GM23338 (cell line): ENCODE data around the gene NELFE. TPM values are rescaled to one million over a fixed set of nuclear protein-coding genes. Genes with fewer than 3 reads are reported as not detected.
"Not testable (repeated sequence)": the region's sequence is repeated elsewhere in the genome, so short reads cannot be mapped to it uniquely, and the experiment has no call there.

Experiments used
- ATAC-seq: fragments of 200-7000 bp; cut with Tn5 transposase; 3 replicates; pipeline ENCODE4 v1.9.1; 2020
- DNase-seq: peaks from one replicate; pipeline ENCODE4 v3.0.0-alpha.2; 2015; ENCODE audit warnings: low spot score
- H2AFZ ChIP-seq: fragments of 200-600 bp; sonication (generic); 2 replicates; pipeline ENCODE4 v1.8.0; 2016; ENCODE audit warnings: antibody characterized with exemption, mild to moderate bottlenecking, moderate library complexity
- H3F3A ChIP-seq: fragments of 200-600 bp; sonication (generic); replicated peaks from 2 replicates; pipeline ENCODE4 v1.8.0; 2017; ENCODE audit warnings: antibody characterized with exemption, mixed run types, low read depth
- H3K27ac ChIP-seq: fragments of 200-600 bp; sonication (generic); 2 replicates; pipeline ENCODE4 v1.6.1; 2016; ENCODE audit warnings: low read depth
- H3K27me3 ChIP-seq: fragments of 200-600 bp; sonication (generic); 2 replicates; pipeline ENCODE4 v1.8.0; 2016; ENCODE audit warnings: mild to moderate bottlenecking, mixed run types, moderate library complexity; ENCODE audit not compliant: insufficient read depth
- H3K36me3 ChIP-seq: fragments of 200-600 bp; sonication (generic); 2 replicates; pipeline ENCODE4 v1.8.0; 2016; ENCODE audit warnings: mild to moderate bottlenecking; ENCODE audit not compliant: insufficient read depth
- H3K4me1 ChIP-seq: fragments of 200-600 bp; sonication (generic); 2 replicates; pipeline ENCODE4 v1.8.0; 2016; ENCODE audit warnings: mild to moderate bottlenecking, moderate library complexity; ENCODE audit not compliant: insufficient read depth
- H3K4me2 ChIP-seq: fragments of 200-600 bp; sonication (generic); 2 replicates; pipeline ENCODE4 v1.7.1; 2017; ENCODE audit warnings: mixed run types
- H3K4me3 ChIP-seq: fragments of 200-600 bp; sonication (generic); 2 replicates; pipeline ENCODE4 v1.6.1; 2016; ENCODE audit warnings: mixed run types
- H3K79me2 ChIP-seq: fragments of 200-600 bp; sonication (generic); replicated peaks from 2 replicates; pipeline ENCODE4 v1.8.0; 2017; ENCODE audit warnings: mild to moderate bottlenecking; ENCODE audit not compliant: insufficient read depth
- H3K9me2 ChIP-seq: fragments of 200-600 bp; sonication (generic); 2 replicates; pipeline ENCODE4 v1.8.0; 2017; ENCODE audit not compliant: insufficient read depth
- H4K20me1 ChIP-seq: fragments of 200-600 bp; sonication (generic); replicated peaks from 2 replicates; pipeline ENCODE4 v1.8.0; 2017; ENCODE audit warnings: mild to moderate bottlenecking; ENCODE audit not compliant: insufficient read depth
- H3K27ac Mint-ChIP-seq: 2 replicates; pipeline ENCODE4 v1.8.0; 2020; ENCODE audit warnings: inconsistent platforms, mild to moderate bottlenecking, moderate library complexity, mixed read lengths
- H3K27me3 Mint-ChIP-seq: 3 replicates; pipeline ENCODE4 v1.8.0; 2022; ENCODE audit warnings: low read depth, mild to moderate bottlenecking, moderate library complexity, mixed read lengths, inconsistent platforms; ENCODE audit not compliant: insufficient read depth, poor library complexity
- H3K36me3 Mint-ChIP-seq: 3 replicates; pipeline ENCODE4 v1.8.0; 2021; ENCODE audit warnings: low read depth, mild to moderate bottlenecking, inconsistent platforms, moderate library complexity, mixed read lengths
- H3K4me1 Mint-ChIP-seq: 3 replicates; pipeline ENCODE4 v1.8.0; 2020; ENCODE audit warnings: mild to moderate bottlenecking, inconsistent platforms, mixed read lengths
- H3K4me3 Mint-ChIP-seq: 3 replicates; pipeline ENCODE4 v1.8.0; 2021; ENCODE audit warnings: moderate library complexity, mild to moderate bottlenecking, inconsistent platforms, mixed read lengths
- H3K9me3 Mint-ChIP-seq: 3 replicates; pipeline ENCODE4 v1.8.0; 2020; ENCODE audit warnings: moderate library complexity, mild to moderate bottlenecking, inconsistent platforms, mixed read lengths
- CREB1 ChIP-seq: fragments of 250-450 bp; sonication (Bioruptor Pico); IDR thresholded peaks from 2 replicates; pipeline ENCODE4 v1.5.0; 2020; ENCODE audit warnings: low read depth, mild to moderate bottlenecking, moderate library complexity
- CTCF ChIP-seq, 2 experiments: fragments of 200-600 bp in 1 of 2; sonication (generic) in 1 of 2; conservative IDR thresholded peaks; 2 replicates each; pipeline versions ENCODE4 v1.5.1 to v1.6.1; 2016 to 2017; ENCODE audit warnings: antibody characterized with exemption in 2 of 2, low read depth in 2 of 2, mild to moderate bottlenecking in 2 of 2, moderate library complexity in 1 of 2
- ETS1 ChIP-seq: IDR thresholded peaks from 2 replicates; pipeline ENCODE4 v1.6.1; 2016; ENCODE audit warnings: antibody characterized with exemption
- EZH2 ChIP-seq: fragments of 200-600 bp; sonication (generic); IDR thresholded peaks from one replicate; pipeline ENCODE4 v1.8.0; 2017; ENCODE audit warnings: antibody characterized with exemption, mild to moderate bottlenecking, low read depth; ENCODE audit not compliant: unreplicated experiment
- EZH2phosphoT487 ChIP-seq: fragments of 200-600 bp; sonication (generic); IDR thresholded peaks from one replicate; pipeline ENCODE4 v1.8.1; 2018; ENCODE audit warnings: antibody characterized with exemption; ENCODE audit not compliant: unreplicated experiment
- JUNB ChIP-seq: IDR thresholded peaks from one replicate; pipeline ENCODE4 v1.6.1; 2016; ENCODE audit warnings: antibody characterized with exemption; ENCODE audit not compliant: unreplicated experiment
- NANOG ChIP-seq: IDR thresholded peaks from 2 replicates; pipeline ENCODE4 v1.6.1; 2016; ENCODE audit warnings: antibody characterized with exemption, borderline replicate concordance
- POLR2AphosphoS5 ChIP-seq: IDR thresholded peaks from 2 replicates; pipeline ENCODE4 v1.6.1; 2016; ENCODE audit warnings: antibody characterized with exemption, low read depth
- REST ChIP-seq: IDR thresholded peaks from one replicate; pipeline ENCODE4 v1.6.1; 2018; ENCODE audit warnings: antibody characterized with exemption; ENCODE audit not compliant: unreplicated experiment
- STAT1 ChIP-seq: IDR thresholded peaks from one replicate; pipeline ENCODE4 v1.6.1; 2016; ENCODE audit warnings: antibody characterized with exemption; ENCODE audit not compliant: unreplicated experiment
- ZNF114 ChIP-seq: fragments of 250-450 bp; sonication (Bioruptor Pico); IDR thresholded peaks from 2 replicates; pipeline ENCODE4 v1.5.0; 2020; ENCODE audit warnings: mild to moderate bottlenecking, moderate library complexity
- ZNF331 ChIP-seq: fragments of 250-450 bp; sonication (Bioruptor Pico); IDR thresholded peaks from 2 replicates; pipeline ENCODE4 v1.5.0; 2020; ENCODE audit warnings: low read depth, mild to moderate bottlenecking, moderate library complexity
- polyA plus RNA-seq: library from polyadenylated mRNA; unstranded; fragments of >200 nt; fragmentation: Nextera tagmentation; extraction: Ambion mirVana; gene quantifications from 2 replicates; pipeline ENCODE4 v1.2.1, GENCODE V29; 2016
- total RNA-seq: library from RNA; depleted of rRNA; stranded (reverse); fragments of >200 nt; shearing (Covaris generic); gene quantifications from 2 replicates; pipeline ENCODE4 v1.2.3, GENCODE V29; 2014

Gene NELFE
- total and polyA plus RNA-seq, 2 experiments from 2014 or later = 64.0 to 93.4 TPM

GRCh38 chr6:31908791-31909190 lies 50.0 kb downstream of the NELFE start:
- H3K4me3 ChIP-seq = no peak overlapping the region
- H3F3A ChIP-seq = no peaks in the 10 kb centered on the region; the same call in 1 of the 2 replicates
- no peaks in the 10 kb centered on the region for H4K20me1 ChIP-seq
- peaks cover 12% of the 10 kb centered on the region for H3K4me1 ChIP-seq
- Mint-ChIP-seq H3K4me3 (no peak overlapping the region), H3K36me3 (no peaks in the 10 kb centered on the region), H3K9me3 (no peaks in the 10 kb centered on the region), H3K27ac (no peak overlapping the region), H3K4me1 (peaks cover 9% of the 10 kb centered on the region; the same call in 2 of the 3 replicates), H3K27me3 (peaks cover 5% of the 10 kb centered on the region)
- TF ChIP-seq JUNB = no peak
- H3K9me2 ChIP-seq = no peaks in the 10 kb centered on the region
- H2AFZ ChIP-seq = no peak overlapping the region
- no peaks in the 10 kb centered on the region for H3K36me3 ChIP-seq
- DNase-seq (no peak), ATAC-seq (no peak)
- H3K4me2 ChIP-seq = no peak overlapping the region
- no peaks in the 10 kb centered on the region for H3K27me3 ChIP-seq
- no peak overlapping the region for H3K27ac ChIP-seq
- no peaks in the 10 kb centered on the region for H3K79me2 ChIP-seq

GRCh38 chr6:31908255-31908654 lies 50.5 kb downstream of the NELFE start:
- H3K9me3 Mint-ChIP-seq, ATAC-seq, H3K36me3 ChIP-seq, H3K27me3 ChIP-seq, H3K27ac ChIP-seq, H3K4me3 Mint-ChIP-seq, H3K4me2 ChIP-seq, H2AFZ ChIP-seq, H3F3A ChIP-seq, H3K36me3 Mint-ChIP-seq, H3K4me1 Mint-ChIP-seq, DNase-seq, H3K79me2 ChIP-seq, H3K9me2 ChIP-seq, H3K4me3 ChIP-seq, H3K27me3 Mint-ChIP-seq, H3K27ac Mint-ChIP-seq, H4K20me1 ChIP-seq: not testable (repeated sequence)
- peaks cover 12% of the 10 kb centered on the region for H3K4me1 ChIP-seq

- Mint-ChIP-seq H3K27ac (no peak overlapping the region), H3K36me3 (no peaks in the 10 kb centered on the region; the same call in 2 of the 3 replicates), H3K4me1 (peaks cover 16% of the 10 kb centered on the region), H3K4me3 (no peak overlapping the region; the same call in 2 of the 3 replicates), H3K9me3 (no peaks in the 10 kb centered on the region), H3K27me3 (peaks cover 11% of the 10 kb centered on the region)
- ATAC-seq = peak; percentile 41
- H3K4me2 ChIP-seq = no peak overlapping the region
- H3F3A ChIP-seq = peaks cover 7% of the 10 kb centered on the region; the same call in 1 of the 2 replicates
- peaks cover 17% of the 10 kb centered on the region for H3K4me1 ChIP-seq
- no peaks in the 10 kb centered on the region for H3K36me3 ChIP-seq
- DNase-seq = no peak
- no peaks in the 10 kb centered on the region for H3K79me2 ChIP-seq
- H3K9me2 ChIP-seq = no peaks in the 10 kb centered on the region
- no peaks in the 10 kb centered on the region for H4K20me1 ChIP-seq
- H3K27me3 ChIP-seq = no peaks in the 10 kb centered on the region
- H2AFZ ChIP-seq = no peak overlapping the region
- H3K27ac ChIP-seq = no peak overlapping the region
- no peak overlapping the region for H3K4me3 ChIP-seq
- TF ChIP-seq CTCF (conservative IDR thresholded peaks at IDR 0.05; ENCODE audit: low read depth in 2 of 2) = no peak
- TF ChIP-seq ZNF114 (CRISPR knock-in tag) = no peak
- TF ChIP-seq JUNB = no peak
- no peak for TF ChIP-seq POLR2AphosphoS5
- TF ChIP-seq ZNF331 (CRISPR knock-in tag) = no peak
- TF ChIP-seq STAT1 = no peak
- TF ChIP-seq NANOG = no peak
- no peak for TF ChIP-seq EZH2phosphoT487
- TF ChIP-seq CREB1 (CRISPR knock-in tag) = no peak
- no peak for TF ChIP-seq ETS1
- no peak for TF ChIP-seq REST
- no peak for TF ChIP-seq EZH2
Observed at GRCh38 chr6:31907158-31907813, 51.5 kb downstream of the NELFE start.
